HEK293 (cell line): Measurements from ENCODE around the gene BID.

Experiments used
- CTCF ChIA-PET: fragments of 350-600 bp; formaldehyde crosslinking; extraction: SDS; loops from one replicate; lab custom pipeline; 2021; ENCODE audit warnings: antibody characterized with exemption; lab: Yijun Ruan, JAX
- POLR2A ChIA-PET: fragments of 300-600 bp; formaldehyde crosslinking; extraction: SDS; loops from one replicate; lab custom pipeline; 2020; ENCODE audit warnings: antibody characterized with exemption, inconsistent platforms; lab: Yijun Ruan, JAX
- H3K27ac ChIP-seq: fragments of 200-500 bp; sonication (Bioruptor generic); 2 replicates; pipeline ENCODE4 v1.5.1; 2014; ENCODE audit warnings: low read depth, low read length, control low read depth, inconsistent platforms; ENCODE audit errors: extremely low read depth
- H3K36me3 ChIP-seq, 2 experiments: fragments of 200-500 bp in 1 of 2; sonication (Bioruptor generic) in 1 of 2; 1 replicate in 1 of 2; 2 replicates in 1 of 2; pipeline ENCODE4 v1.5.1; 2014 to 2017; ENCODE audit warnings: inconsistent platforms in 2 of 2, low read length in 2 of 2; ENCODE audit not compliant: control insufficient read depth in 2 of 2, insufficient read depth in 1 of 2
- H3K4me1 ChIP-seq: fragments of 200-500 bp; sonication (Bioruptor generic); 2 replicates; pipeline ENCODE4 v1.5.1; 2014; ENCODE audit warnings: mild to moderate bottlenecking, low read length, inconsistent platforms; ENCODE audit not compliant: control insufficient read depth, insufficient read depth
- H3K4me3 ChIP-seq: 2 replicates; pipeline ENCODE4 v1.5.1; 2011; ENCODE audit warnings: low read depth, mild to moderate bottlenecking, control low read depth, low read length, moderate library complexity
- H3K9me3 ChIP-seq: fragments of 200-500 bp; sonication (Bioruptor generic); 2 replicates; pipeline ENCODE4 v1.5.1; 2014; ENCODE audit warnings: low read depth, low read length, inconsistent platforms; ENCODE audit not compliant: control insufficient read depth, insufficient read depth
- GLIS2 ChIP-seq: fragments of 450-650 bp; formaldehyde crosslinking; IDR thresholded peaks from 2 replicates; pipeline ENCODE4 v1.5.1; 2016; ENCODE audit warnings: missing biosample characterization, missing genetic modification characterization
- KLF1 ChIP-seq: fragments of 450-650 bp; formaldehyde crosslinking; IDR thresholded peaks from 2 replicates; pipeline ENCODE4 v1.5.1; 2016; ENCODE audit warnings: missing biosample characterization, missing genetic modification characterization
- SP2 ChIP-seq: fragments of 450-650 bp; formaldehyde crosslinking; IDR thresholded peaks from 2 replicates; pipeline ENCODE4 v1.5.1; 2016; ENCODE audit warnings: missing biosample characterization, missing genetic modification characterization
- SP7 ChIP-seq: fragments of 450-650 bp; formaldehyde crosslinking; IDR thresholded peaks from 2 replicates; pipeline ENCODE4 v1.5.1; 2016; ENCODE audit warnings: missing biosample characterization, missing genetic modification characterization
- WT1 ChIP-seq: fragments of 450-650 bp; formaldehyde crosslinking; IDR thresholded peaks from 2 replicates; pipeline ENCODE4 v1.5.1; 2016; ENCODE audit warnings: missing biosample characterization, missing genetic modification characterization
- YY2 ChIP-seq: fragments of 450-650 bp; formaldehyde crosslinking; IDR thresholded peaks from 2 replicates; pipeline ENCODE4 v1.5.1; 2016; ENCODE audit warnings: missing biosample characterization, missing genetic modification characterization
- ZBTB20 ChIP-seq: fragments of 450-650 bp; formaldehyde crosslinking; IDR thresholded peaks from 2 replicates; pipeline ENCODE4 v1.5.1; 2016; ENCODE audit warnings: missing biosample characterization, missing genetic modification characterization
- ZNF133 ChIP-seq: fragments of 450-650 bp; formaldehyde crosslinking; IDR thresholded peaks from 2 replicates; pipeline ENCODE4 v1.5.1; 2016; ENCODE audit warnings: missing biosample characterization, missing genetic modification characterization
- ZNF221 ChIP-seq: fragments of 450-650 bp; formaldehyde crosslinking; IDR thresholded peaks from 2 replicates; pipeline ENCODE4 v1.5.1; 2017; ENCODE audit warnings: missing biosample characterization, missing genetic modification characterization, borderline replicate concordance
- ZNF266 ChIP-seq: fragments of 450-650 bp; formaldehyde crosslinking; IDR thresholded peaks from 2 replicates; pipeline ENCODE4 v1.5.1; 2016; ENCODE audit warnings: missing biosample characterization, missing genetic modification characterization, low read depth
- ZNF324 ChIP-seq: fragments of 450-650 bp; formaldehyde crosslinking; IDR thresholded peaks from 2 replicates; pipeline ENCODE4 v1.5.1; 2016; ENCODE audit warnings: missing biosample characterization, missing genetic modification characterization
- ZNF514 ChIP-seq: fragments of 450-650 bp; formaldehyde crosslinking; IDR thresholded peaks from 2 replicates; pipeline ENCODE4 v1.5.1; 2016; ENCODE audit warnings: missing biosample characterization, missing genetic modification characterization
- ZNF555 ChIP-seq: fragments of 450-650 bp; formaldehyde crosslinking; conservative IDR thresholded peaks from 2 replicates; pipeline ENCODE4 v1.5.1; 2017; ENCODE audit warnings: missing biosample characterization, mild to moderate bottlenecking, missing genetic modification characterization, inconsistent platforms
- ZNF600 ChIP-seq: fragments of 450-650 bp; formaldehyde crosslinking; IDR thresholded peaks from 2 replicates; pipeline ENCODE4 v1.5.1; 2016; ENCODE audit warnings: missing biosample characterization, missing genetic modification characterization
- ZNF658 ChIP-seq: fragments of 450-650 bp; formaldehyde crosslinking; IDR thresholded peaks from 2 replicates; pipeline ENCODE4; 2016; ENCODE audit warnings: missing biosample characterization, missing genetic modification characterization
- ZNF776 ChIP-seq: fragments of 450-650 bp; formaldehyde crosslinking; IDR thresholded peaks from 2 replicates; pipeline ENCODE4 v1.5.0; 2017; ENCODE audit warnings: missing biosample characterization, missing genetic modification characterization, borderline replicate concordance
- ZNF792 ChIP-seq: fragments of 450-650 bp; formaldehyde crosslinking; IDR thresholded peaks from 2 replicates; pipeline ENCODE4 v1.5.1; 2016; ENCODE audit warnings: missing biosample characterization, missing genetic modification characterization
- TF ChIP-seq, protein P1 (sequence below): fragments of 450-650 bp; formaldehyde crosslinking; optimal IDR thresholded peaks from 2 replicates; pipeline ENCODE3; 2016; ENCODE audit warnings: missing biosample characterization, mild to moderate bottlenecking, missing genetic modification characterization
- TF ChIP-seq, protein P2 (sequence below): fragments of 450-650 bp; formaldehyde crosslinking; IDR thresholded peaks from 2 replicates; pipeline ENCODE4 v1.5.1; 2016; ENCODE audit warnings: missing biosample characterization, missing genetic modification characterization
- TF ChIP-seq, protein P3 (sequence below): fragments of 450-650 bp; formaldehyde crosslinking; IDR thresholded peaks from 2 replicates; pipeline ENCODE4 v1.5.1; 2017; ENCODE audit warnings: missing biosample characterization, missing genetic modification characterization

The BID gene

DNA sequence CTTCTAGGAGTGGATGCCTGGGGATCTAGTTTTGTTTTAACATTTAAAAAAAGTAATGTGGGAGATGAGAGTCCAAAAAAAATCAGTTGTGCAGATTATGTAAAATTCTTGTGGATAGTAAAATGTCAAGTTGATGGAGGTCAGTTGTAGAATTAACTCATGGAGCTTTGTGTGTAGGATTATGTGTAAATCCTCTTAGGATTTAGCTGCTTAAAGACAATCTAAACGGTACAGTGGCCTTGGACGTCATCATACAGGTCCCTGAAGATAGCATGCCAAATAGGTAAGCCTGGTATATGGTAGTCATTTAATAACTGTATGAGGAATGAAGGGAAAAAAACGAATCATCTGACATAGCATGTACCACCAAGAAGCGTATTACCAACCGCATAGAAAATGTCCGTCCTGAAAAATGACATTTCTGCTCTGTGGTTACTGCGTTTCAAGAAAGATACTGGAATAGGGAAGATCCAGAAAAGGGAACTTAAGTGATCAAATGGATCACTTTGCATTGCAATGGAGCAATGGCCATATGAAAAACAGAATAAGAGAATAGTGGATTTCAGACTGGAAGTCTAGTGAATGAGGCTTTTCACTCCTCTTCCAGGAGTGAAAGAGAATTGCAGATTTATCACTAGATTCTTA lies 74.5 kb downstream of the BID start:
- POLR2A ChIA-PET: no interaction called here
- H3K4me1 ChIP-seq: no peaks in the 10 kb centered on the region
- TF ChIP-seq ZNF514 (tag by site-specific recombination) (no peak), ZNF776 (no peak), WT1 (no peak), SP2 (no peak)
- TF ChIP-seq, protein P1, sequence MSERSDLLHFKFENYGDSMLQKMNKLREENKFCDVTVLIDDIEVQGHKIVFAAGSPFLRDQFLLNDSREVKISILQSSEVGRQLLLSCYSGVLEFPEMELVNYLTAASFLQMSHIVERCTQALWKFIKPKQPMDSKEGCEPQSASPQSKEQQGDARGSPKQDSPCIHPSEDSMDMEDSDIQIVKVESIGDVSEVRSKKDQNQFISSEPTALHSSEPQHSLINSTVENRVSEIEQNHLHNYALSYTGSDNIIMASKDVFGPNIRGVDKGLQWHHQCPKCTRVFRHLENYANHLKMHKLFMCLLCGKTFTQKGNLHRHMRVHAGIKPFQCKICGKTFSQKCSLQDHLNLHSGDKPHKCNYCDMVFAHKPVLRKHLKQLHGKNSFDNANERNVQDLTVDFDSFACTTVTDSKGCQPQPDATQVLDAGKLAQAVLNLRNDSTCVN (tag by site-specific recombination): no peak
- H3K36me3 ChIP-seq: peaks cover 9 to 14% of the 10 kb centered on the region in 2 experiments
- no peaks in the 10 kb centered on the region for H3K9me3 ChIP-seq
- no peak overlapping the region for H3K27ac ChIP-seq
- H3K4me3 ChIP-seq: no peak overlapping the region
- CTCF ChIA-PET: interaction anchor here (0.6 to 0.9 kb wide), 2 partner anchors 15 to 59 kb away, joined by 5 to 8 read pairs; no protein-coding TSS in a partner anchor

DNA sequence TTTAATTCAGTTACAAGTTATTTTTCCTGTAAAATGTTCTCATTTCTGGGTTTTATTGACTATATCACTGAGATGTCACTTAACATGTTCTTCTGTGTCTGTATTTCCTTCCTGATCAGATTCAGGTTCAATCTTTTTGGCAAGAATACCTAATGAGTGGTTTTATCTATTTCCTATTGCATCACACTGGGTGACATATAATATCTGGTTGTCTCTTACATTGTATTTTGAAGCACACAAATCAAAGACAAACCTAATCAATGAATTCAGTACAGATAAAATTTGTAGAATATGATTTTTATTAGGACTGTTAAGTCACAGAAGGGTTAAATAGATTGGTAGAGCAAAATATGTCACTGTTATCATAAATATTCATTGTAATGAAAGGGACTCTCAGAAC lies 75.3 kb downstream of the BID start:
- Histone ChIP-seq H3K4me3 (no peak overlapping the region), H3K36me3 (peaks cover 9 to 10% of the 10 kb centered on the region in 2 experiments), H3K9me3 (no peaks in the 10 kb centered on the region), H3K4me1 (no peaks in the 10 kb centered on the region), H3K27ac (no peak overlapping the region)
- ChIA-PET POLR2A (no interaction called here), CTCF (interaction anchor here (1.0 kb wide), 1 partner anchor 16 kb away, joined by 4 read pairs; no protein-coding TSS in a partner anchor)
- TF ChIP-seq, protein P2, sequence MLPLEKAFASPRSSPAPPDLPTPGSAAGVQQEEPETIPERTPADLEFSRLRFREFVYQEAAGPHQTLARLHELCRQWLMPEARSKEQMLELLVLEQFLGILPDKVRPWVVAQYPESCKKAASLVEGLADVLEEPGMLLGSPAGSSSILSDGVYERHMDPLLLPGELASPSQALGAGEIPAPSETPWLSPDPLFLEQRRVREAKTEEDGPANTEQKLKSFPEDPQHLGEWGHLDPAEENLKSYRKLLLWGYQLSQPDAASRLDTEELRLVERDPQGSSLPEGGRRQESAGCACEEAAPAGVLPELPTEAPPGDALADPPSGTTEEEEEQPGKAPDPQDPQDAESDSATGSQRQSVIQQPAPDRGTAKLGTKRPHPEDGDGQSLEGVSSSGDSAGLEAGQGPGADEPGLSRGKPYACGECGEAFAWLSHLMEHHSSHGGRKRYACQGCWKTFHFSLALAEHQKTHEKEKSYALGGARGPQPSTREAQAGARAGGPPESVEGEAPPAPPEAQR: no peak
- no peak for TF ChIP-seq YY2 (tag by site-specific recombination)
- TF ChIP-seq KLF1: no peak
- no peak for TF ChIP-seq GLIS2 (tag by site-specific recombination)
- TF ChIP-seq ZBTB20 (tag by site-specific recombination): no peak
- TF ChIP-seq, protein P3, sequence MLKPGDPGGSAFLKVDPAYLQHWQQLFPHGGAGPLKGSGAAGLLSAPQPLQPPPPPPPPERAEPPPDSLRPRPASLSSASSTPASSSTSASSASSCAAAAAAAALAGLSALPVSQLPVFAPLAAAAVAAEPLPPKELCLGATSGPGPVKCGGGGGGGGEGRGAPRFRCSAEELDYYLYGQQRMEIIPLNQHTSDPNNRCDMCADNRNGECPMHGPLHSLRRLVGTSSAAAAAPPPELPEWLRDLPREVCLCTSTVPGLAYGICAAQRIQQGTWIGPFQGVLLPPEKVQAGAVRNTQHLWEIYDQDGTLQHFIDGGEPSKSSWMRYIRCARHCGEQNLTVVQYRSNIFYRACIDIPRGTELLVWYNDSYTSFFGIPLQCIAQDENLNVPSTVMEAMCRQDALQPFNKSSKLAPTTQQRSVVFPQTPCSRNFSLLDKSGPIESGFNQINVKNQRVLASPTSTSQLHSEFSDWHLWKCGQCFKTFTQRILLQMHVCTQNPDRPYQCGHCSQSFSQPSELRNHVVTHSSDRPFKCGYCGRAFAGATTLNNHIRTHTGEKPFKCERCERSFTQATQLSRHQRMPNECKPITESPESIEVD (tag by site-specific recombination): no peak
- no peak for TF ChIP-seq ZNF658 (tag by site-specific recombination)
- TF ChIP-seq ZNF324 (tag by site-specific recombination): no peak
- TF ChIP-seq ZNF221 (tag by site-specific recombination): no peak
- no peak for TF ChIP-seq ZNF555 (tag by site-specific recombination)
- no peak for TF ChIP-seq ZNF133 (tag by site-specific recombination)
- no peak for TF ChIP-seq ZNF600 (tag by site-specific recombination)
- no peak for TF ChIP-seq SP7 (tag by site-specific recombination)
- TF ChIP-seq ZNF266 (tag by site-specific recombination): no peak
- no peak for TF ChIP-seq ZNF792 (tag by site-specific recombination)
